Measurements from ENCODE around the gene PLEKHG3.
A peak's percentile ranks its signal among the peaks of the same experiment; 100 is the strongest.

DNA sequence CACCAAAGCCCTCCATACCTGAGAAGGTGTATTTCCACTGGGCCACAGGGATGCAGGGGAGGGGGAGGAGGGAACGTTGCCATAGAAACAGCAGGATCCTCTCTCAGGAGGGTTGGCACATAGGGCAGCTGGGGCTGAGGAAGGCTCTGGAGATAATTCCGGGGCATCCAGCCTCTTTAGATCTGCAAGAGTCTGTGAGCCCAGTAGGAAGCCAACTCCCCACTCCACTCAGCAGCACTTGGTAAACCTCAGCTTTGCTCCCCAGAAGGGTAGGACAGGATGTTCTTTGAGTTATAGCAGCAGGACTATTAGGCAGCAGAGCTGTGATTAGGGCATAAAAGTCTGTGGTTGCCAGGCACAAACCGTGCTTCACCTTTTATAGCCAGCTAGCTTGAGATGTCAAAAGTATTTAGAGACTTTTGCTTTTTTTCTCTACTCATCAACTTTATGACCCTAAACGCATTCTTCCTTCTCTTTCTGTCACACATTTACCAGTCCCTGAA, 7.8 kb upstream of the PLEKHG3 start:
- TF ChIP-seq, protein P1, sequence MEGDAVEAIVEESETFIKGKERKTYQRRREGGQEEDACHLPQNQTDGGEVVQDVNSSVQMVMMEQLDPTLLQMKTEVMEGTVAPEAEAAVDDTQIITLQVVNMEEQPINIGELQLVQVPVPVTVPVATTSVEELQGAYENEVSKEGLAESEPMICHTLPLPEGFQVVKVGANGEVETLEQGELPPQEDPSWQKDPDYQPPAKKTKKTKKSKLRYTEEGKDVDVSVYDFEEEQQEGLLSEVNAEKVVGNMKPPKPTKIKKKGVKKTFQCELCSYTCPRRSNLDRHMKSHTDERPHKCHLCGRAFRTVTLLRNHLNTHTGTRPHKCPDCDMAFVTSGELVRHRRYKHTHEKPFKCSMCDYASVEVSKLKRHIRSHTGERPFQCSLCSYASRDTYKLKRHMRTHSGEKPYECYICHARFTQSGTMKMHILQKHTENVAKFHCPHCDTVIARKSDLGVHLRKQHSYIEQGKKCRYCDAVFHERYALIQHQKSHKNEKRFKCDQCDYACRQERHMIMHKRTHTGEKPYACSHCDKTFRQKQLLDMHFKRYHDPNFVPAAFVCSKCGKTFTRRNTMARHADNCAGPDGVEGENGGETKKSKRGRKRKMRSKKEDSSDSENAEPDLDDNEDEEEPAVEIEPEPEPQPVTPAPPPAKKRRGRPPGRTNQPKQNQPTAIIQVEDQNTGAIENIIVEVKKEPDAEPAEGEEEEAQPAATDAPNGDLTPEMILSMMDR (conservative IDR thresholded peaks at IDR 0.05 in 1 of 2, IDR thresholded peaks at IDR 0.05 in 1 of 2; ENCODE audit: low read depth in 1 of 2, low read length in 2 of 2): no peak
- TF ChIP-seq EZH2 (IDR thresholded peaks at IDR 0.05; ENCODE audit: low read length, missing control alignments): peak; percentile 37

Data from fibroblast of lung (primary cell).